ENCODE results near the gene FRMD4A. TPM values are rescaled to one million over a fixed set of nuclear protein-coding genes. Genes with fewer than 3 reads are reported as not detected.

The FRMD4A gene
- polyA plus RNA-seq, 1 of the 3 experiments (the other 2 are of a cell fraction) = 37.7 TPM

DNA sequence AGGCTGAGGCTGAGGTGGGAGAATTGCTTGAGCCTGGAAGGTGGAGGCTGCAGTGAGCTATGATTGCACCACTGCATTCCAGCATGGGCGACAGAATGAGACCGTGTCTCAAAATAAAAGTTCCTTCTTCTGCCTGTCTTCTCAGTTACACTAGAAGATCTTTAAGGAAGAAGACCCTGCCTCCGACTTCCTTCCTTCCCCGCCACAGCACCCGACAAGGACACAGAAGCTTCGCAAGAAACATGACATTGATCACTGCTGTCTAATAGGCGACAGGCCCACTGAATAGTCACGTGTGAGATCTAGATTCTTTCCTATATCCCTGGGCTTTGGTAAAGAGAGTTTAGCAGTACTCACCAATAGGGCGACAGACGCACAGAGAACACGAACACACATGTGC is 625.8 kb downstream of the FRMD4A start:
- H3K36me3 ChIP-seq (replicated peaks in 1 of 2; ENCODE audit: control insufficient read depth in 1 of 2, insufficient read depth in 2 of 2, low read length in 1 of 2) = peaks cover 13 to 31% of the 10 kb centered on the region in 2 experiments
- ChIA-PET CTCF (interaction anchor here (1.2 kb wide), 1 partner anchor 46 kb away, joined by 4 read pairs; no protein-coding TSS in a partner anchor), POLR2A (no interaction called here)
- H3F3A ChIP-seq (replicated peaks; ENCODE audit: insufficient read depth) = no peaks in the 10 kb centered on the region
- WGBS (ENCODE audit: low lambda C conversion rate) = 90% methylated on average over 11 of the region's 11 CpGs
- no peak overlapping the region for H3K4me3 ChIP-seq (ENCODE audit: low read depth in 2 of 2, low read length in 1 of 2)
- no peak overlapping the region for H3K27ac ChIP-seq (ENCODE audit: low read depth in 2 of 2, low read length in 1 of 2)
- TF ChIP-seq CHD2 (IDR thresholded peaks at IDR 0.05; ENCODE audit: low read length, partially characterized antibody) (no peak), EP300 (IDR thresholded peaks at IDR 0.05; ENCODE audit: borderline replicate concordance in 1 of 2, low read depth in 1 of 2, low read length in 1 of 2) (no peak), RXRA (IDR thresholded peaks at IDR 0.05; ENCODE audit: borderline replicate concordance, low read depth) (no peak), RFX5 (IDR thresholded peaks at IDR 0.05; ENCODE audit: low read length) (no peak), IRF3 (IDR thresholded peaks at IDR 0.05; ENCODE audit: low read depth, low read length) (no peak), RCOR1 (IDR thresholded peaks at IDR 0.05; ENCODE audit: low read length) (no peak), SIN3A (IDR thresholded peaks at IDR 0.05; ENCODE audit: borderline replicate concordance, low read depth, low read length) (no peak), FOSL2 (IDR thresholded peaks at IDR 0.05; ENCODE audit: borderline replicate concordance, low read depth) (no peak), USF1 (IDR thresholded peaks at IDR 0.05; ENCODE audit: borderline replicate concordance, low read depth) (no peak), ZBTB33 (IDR thresholded peaks at IDR 0.05; ENCODE audit: borderline replicate concordance, low read depth) (no peak), FOXJ3 (CRISPR knock-in tag; IDR thresholded peaks at IDR 0.05) (no peak), YY1 (IDR thresholded peaks at IDR 0.05; ENCODE audit: low read depth) (no peak), NRF1 (IDR thresholded peaks at IDR 0.05; ENCODE audit: low read depth, low read length) (no peak)
- TF ChIP-seq, protein P1, sequence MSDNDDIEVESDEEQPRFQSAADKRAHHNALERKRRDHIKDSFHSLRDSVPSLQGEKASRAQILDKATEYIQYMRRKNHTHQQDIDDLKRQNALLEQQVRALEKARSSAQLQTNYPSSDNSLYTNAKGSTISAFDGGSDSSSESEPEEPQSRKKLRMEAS (IDR thresholded peaks at IDR 0.05; ENCODE audit: low read depth) = no peak
- TF ChIP-seq, protein P2, sequence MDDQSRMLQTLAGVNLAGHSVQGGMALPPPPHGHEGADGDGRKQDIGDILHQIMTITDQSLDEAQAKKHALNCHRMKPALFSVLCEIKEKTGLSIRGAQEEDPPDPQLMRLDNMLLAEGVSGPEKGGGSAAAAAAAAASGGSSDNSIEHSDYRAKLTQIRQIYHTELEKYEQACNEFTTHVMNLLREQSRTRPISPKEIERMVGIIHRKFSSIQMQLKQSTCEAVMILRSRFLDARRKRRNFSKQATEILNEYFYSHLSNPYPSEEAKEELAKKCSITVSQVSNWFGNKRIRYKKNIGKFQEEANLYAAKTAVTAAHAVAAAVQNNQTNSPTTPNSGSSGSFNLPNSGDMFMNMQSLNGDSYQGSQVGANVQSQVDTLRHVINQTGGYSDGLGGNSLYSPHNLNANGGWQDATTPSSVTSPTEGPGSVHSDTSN (IDR thresholded peaks at IDR 0.05) = no peak
- no peak for DNase-seq
- H3K27me3 ChIP-seq (ENCODE audit: insufficient read depth) = no peaks in the 10 kb centered on the region
- peaks cover 5 to 29% of the 10 kb centered on the region in 2 experiments; a peak in 2 of 4 replicates for H3K4me1 ChIP-seq (ENCODE audit: control insufficient read depth in 1 of 2, insufficient read depth in 2 of 2, low read depth in 1 of 2, low read length in 1 of 2)
- H2AFZ ChIP-seq (ENCODE audit: low read depth) = no peak overlapping the region
- H3K9ac ChIP-seq = no peak overlapping the region
- no peaks in the 10 kb centered on the region for H3K9me3 ChIP-seq
- no peak overlapping the region for H3K4me2 ChIP-seq
- no peaks in the 10 kb centered on the region for H3K9me2 ChIP-seq
- no peaks in the 10 kb centered on the region for H4K20me1 ChIP-seq (ENCODE audit: insufficient read depth)
- H3K79me2 ChIP-seq (ENCODE audit: insufficient read depth) = peaks cover 38% of the 10 kb centered on the region; the same call in 1 of the 2 replicates
